Measurements from ENCODE around the gene SIRT4. TPM values are rescaled to one million over a fixed set of nuclear protein-coding genes. Genes with fewer than 3 reads are reported as not detected.

SIRT4 gene
- polyA plus RNA-seq, 1 donor from 2014 or later = 0.74 TPM

DNA sequence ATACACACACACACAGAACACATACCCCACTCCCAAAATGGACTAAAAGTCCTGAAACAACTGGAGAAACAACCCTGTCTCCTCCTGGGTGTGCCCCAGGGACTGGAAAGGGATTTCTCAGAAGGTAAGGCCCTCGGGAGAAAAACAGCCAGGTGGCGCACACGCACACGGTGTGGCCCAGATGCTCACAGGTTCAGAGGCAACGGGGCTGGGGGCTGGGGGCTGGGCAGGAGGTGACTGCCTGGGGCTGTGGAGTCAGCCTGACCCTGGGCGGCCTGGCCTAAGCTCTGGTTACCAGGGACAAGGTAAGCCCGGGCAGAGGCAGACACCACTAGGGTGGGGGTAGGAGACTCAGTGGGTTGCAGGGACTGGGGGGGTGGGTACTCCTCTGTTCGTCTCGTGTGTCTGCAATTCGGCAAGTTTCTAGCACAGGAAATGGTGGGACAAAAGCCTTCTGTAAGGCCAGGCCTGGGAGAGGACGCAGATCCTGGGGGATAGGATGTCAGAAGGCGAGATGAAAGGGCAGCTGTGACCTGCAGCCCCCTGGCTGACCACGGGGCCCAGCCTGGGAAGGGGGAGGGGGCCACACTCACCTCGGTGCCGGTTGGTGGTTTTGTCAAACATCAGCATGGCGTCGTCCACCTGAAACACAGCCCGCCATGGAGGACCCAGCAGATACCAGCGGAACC, 56.4 kb downstream of the SIRT4 start:
- peaks cover 0 to 7% (median 0%) of the 10 kb centered on the region in 3 donors for H3K4me1 Mint-ChIP-seq
- H3K36me3 Mint-ChIP-seq = no peaks in the 10 kb centered on the region
- peaks cover 42% of the 10 kb centered on the region for H3K27me3 Mint-ChIP-seq
- H3K27ac Mint-ChIP-seq = no peak overlapping the region
- no peaks in the 10 kb centered on the region for H3K9me3 Mint-ChIP-seq
- H3K4me3 Mint-ChIP-seq = no peak overlapping the region

GRCh38 chr12:120359128-120359527, 57.0 kb downstream of the SIRT4 start:
- H3K27ac Mint-ChIP-seq = no peak overlapping the region
- no peaks in the 10 kb centered on the region for H3K9me3 Mint-ChIP-seq
- H3K36me3 Mint-ChIP-seq = no peaks in the 10 kb centered on the region
- peaks cover 0 to 7% (median 0%) of the 10 kb centered on the region in 3 donors for H3K4me1 Mint-ChIP-seq
- peaks cover 42% of the 10 kb centered on the region for H3K27me3 Mint-ChIP-seq
- H3K4me3 Mint-ChIP-seq = no peak overlapping the region

- H3K27me3 Mint-ChIP-seq = peaks cover 52% of the 10 kb centered on the region
- H3K4me3 Mint-ChIP-seq = peak overlapping the region in 1 of 4 donors; percentile 28
- no peaks in the 10 kb centered on the region for H3K9me3 Mint-ChIP-seq
- H3K27ac Mint-ChIP-seq = no peak overlapping the region
- H3K36me3 Mint-ChIP-seq = no peaks in the 10 kb centered on the region
- peaks cover 0 to 8% (median 0%) of the 10 kb centered on the region in 3 donors for H3K4me1 Mint-ChIP-seq
These were observed 59.5 kb downstream of the SIRT4 start for GRCh38 chr12:120361506-120362208.

Other genes starting within 250 kb of the SIRT4 start
- gene RAB35, start 185.6 kb upstream of the SIRT4 start, polyA plus RNA-seq = 18.1 TPM
- 18.4 TPM for gene GCN1, start 107.6 kb upstream of the SIRT4 start, polyA plus RNA-seq
- gene RPLP0, start 101.2 kb upstream of the SIRT4 start, polyA plus RNA-seq = 2,020 TPM
- gene PXN, start 36.6 kb upstream of the SIRT4 start, polyA plus RNA-seq = 6.3 TPM
- not detected for gene RNU4-2, start 10.4 kb upstream of the SIRT4 start, polyA plus RNA-seq
- gene RNU4-1, start 9.1 kb upstream of the SIRT4 start, polyA plus RNA-seq = not detected
- not detected for gene PLA2G1B, start 25.5 kb downstream of the SIRT4 start, polyA plus RNA-seq
- not detected for gene MSI1, start 66.8 kb downstream of the SIRT4 start, polyA plus RNA-seq
- 830 TPM for gene COX6A1, start 135.8 kb downstream of the SIRT4 start, polyA plus RNA-seq
- gene TRIAP1, start 144.1 kb downstream of the SIRT4 start, polyA plus RNA-seq = 53.0 TPM
- 23.0 TPM for gene GATC, start 144.1 kb downstream of the SIRT4 start, polyA plus RNA-seq
- gene SRSF9, start 167.4 kb downstream of the SIRT4 start, polyA plus RNA-seq = 204 TPM
- gene DYNLL1, start 193.8 kb downstream of the SIRT4 start, polyA plus RNA-seq = 442 TPM
- 29.1 TPM for gene COQ5, start 226.8 kb downstream of the SIRT4 start, polyA plus RNA-seq
- 111 TPM for gene RNF10, start 232.0 kb downstream of the SIRT4 start, polyA plus RNA-seq